Naive thymus-derived CD8-positive, alpha-beta T cell (primary cell): ENCODE measurements around the gene KLF7. TPM values are rescaled to one million over a fixed set of nuclear protein-coding genes. Genes with fewer than 3 reads are reported as not detected.

ENCODE experiments used
- ATAC-seq, 2 donors: fragments of 150-1000 bp; cut with Tn5 transposase in 1 of 2; sonication (Bioruptor Pico), chemical (Tn5 transposase) in 1 of 2; 1 replicate in 1 of 2; 2 replicates in 1 of 2; pipeline ENCODE4 v1.10.0; 2021; ENCODE audit warnings: mild to moderate bottlenecking in 2 of 2, moderate library complexity in 2 of 2
- POLR2A ChIA-PET: fragments of 350-600 bp; sonication (Branson Sonifier 250); formaldehyde crosslinking; loops from one replicate; lab custom pipeline; 2021; ENCODE audit warnings: antibody characterized with exemption; lab: Charles Lee
- DNase-seq, 10 donors: peaks; one replicate each; pipeline versions ENCODE4 v3.0.0 to v3.0.0-alpha.2; 2020 to 2022
- H3K27ac Mint-ChIP-seq, 10 donors: one replicate each; pipeline ENCODE4 v1.8.0; 2020 to 2022; ENCODE audit warnings: mild to moderate bottlenecking in 10 of 10, mixed read lengths in 10 of 10, moderate library complexity in 4 of 10, inconsistent platforms in 1 of 10
- H3K27me3 Mint-ChIP-seq, 5 donors: one replicate each; pipeline ENCODE4 v1.8.0; 2021 to 2022; ENCODE audit warnings: mixed read lengths in 5 of 5
- H3K36me3 Mint-ChIP-seq, 3 donors: one replicate each; pipeline ENCODE4 v1.8.0; 2020 to 2022; ENCODE audit warnings: mixed read lengths in 3 of 3, mild to moderate bottlenecking in 2 of 3, inconsistent platforms in 1 of 3
- H3K4me1 Mint-ChIP-seq, 4 donors: one replicate each; pipeline ENCODE4 v1.8.0; 2021 to 2022; ENCODE audit warnings: mixed read lengths in 4 of 4
- H3K4me3 Mint-ChIP-seq, 10 donors: one replicate each; pipeline ENCODE4 v1.8.0; 2020 to 2022; ENCODE audit warnings: mild to moderate bottlenecking in 10 of 10, mixed read lengths in 10 of 10, moderate library complexity in 6 of 10, inconsistent platforms in 1 of 10
- H3K9me3 Mint-ChIP-seq, 9 donors: one replicate each; pipeline ENCODE4 v1.8.0; 2020 to 2022; ENCODE audit warnings: mixed read lengths in 9 of 9, mild to moderate bottlenecking in 3 of 9, inconsistent platforms in 1 of 9, moderate library complexity in 1 of 9
- polyA plus RNA-seq, 3 donors: library from polyadenylated mRNA; unstranded; fragments of 300-500 nt; fragmentation: Illumina TruSeq; gene quantifications; one replicate each; pipeline ENCODE4 v1.2.3, GENCODE V29; 2021
- total RNA-seq, 8 experiments: library from RNA in 2 of 8; stranded (reverse) in 2 of 8; gene quantifications; one replicate each; pipeline ENCODE4 v1.2.3 and lab custom pipeline; 2021 to 2026

KLF7 gene
- total and polyA plus RNA-seq, 5 experiments from 2014 or later = 15.2 to 89.2 (median 29.6) TPM

- peaks cover 26 to 58% (median 51%) of the 10 kb centered on the region in 4 donors for H3K4me1 Mint-ChIP-seq
- H3K27me3 Mint-ChIP-seq = no peaks in the 10 kb centered on the region
- H3K36me3 Mint-ChIP-seq = peaks cover 4 to 52% (median 13%) of the 10 kb centered on the region in 3 donors
- H3K27ac Mint-ChIP-seq = peak overlapping the region in 9 of 10 donors; percentile 24 to 89 (median 53)
- ATAC-seq (peak; percentile 35 to 64), DNase-seq (peak in 2 of 10 donors; percentile 19 to 21)
- POLR2A ChIA-PET = interaction anchor here (1.2 to 2.3 kb wide), 3 partner anchors 14 to 77 kb away, joined by 3 to 12 read pairs (median 3); partner anchors contain the start of gene KLF7
- H3K4me3 Mint-ChIP-seq = peak overlapping the region in 5 of 10 donors; percentile 20 to 70 (median 57)
- H3K9me3 Mint-ChIP-seq = no peaks in the 10 kb centered on the region
These were observed 77.5 kb downstream of the KLF7 start for GRCh38 chr2:207088276-207088675.

- H3K4me1 Mint-ChIP-seq = peaks cover 25 to 48% (median 43%) of the 10 kb centered on the region in 4 donors
- DNase-seq (no peak), ATAC-seq (no peak)
- no peaks in the 10 kb centered on the region for H3K27me3 Mint-ChIP-seq
- H3K9me3 Mint-ChIP-seq = no peaks in the 10 kb centered on the region
- H3K4me3 Mint-ChIP-seq = peak overlapping the region in 1 of 10 donors; percentile 51
- POLR2A ChIA-PET = interaction anchor here (0.7 to 2.3 kb wide), 2 partner anchors 68 to 78 kb away, joined by 3 to 12 read pairs; partner anchors contain the start of gene KLF7
- peaks cover 4 to 62% (median 20%) of the 10 kb centered on the region in 3 donors for H3K36me3 Mint-ChIP-seq
- H3K27ac Mint-ChIP-seq = peak overlapping the region in 5 of 10 donors; percentile 29 to 66 (median 50)
These were observed 78.5 kb downstream of the KLF7 start for GRCh38 chr2:207087046-207087902.

- Mint-ChIP-seq H3K4me3 (no peak overlapping the region), H3K27ac (peak overlapping the region in 2 of 10 donors; percentile 40 to 58), H3K4me1 (peaks cover 22 to 38% (median 34%) of the 10 kb centered on the region in 4 donors), H3K27me3 (no peaks in the 10 kb centered on the region), H3K9me3 (no peaks in the 10 kb centered on the region), H3K36me3 (peaks cover 12 to 72% (median 29%) of the 10 kb centered on the region in 3 donors)
- DNase-seq (no peak), ATAC-seq (no peak)
- POLR2A ChIA-PET = no interaction called here
These were observed 79.6 kb downstream of the KLF7 start for GRCh38 chr2:207086136-207086535.

GRCh38 chr2:207085110-207085509, 80.6 kb downstream of the KLF7 start:
- Mint-ChIP-seq H3K27me3 (no peaks in the 10 kb centered on the region), H3K36me3 (peaks cover 22 to 74% (median 39%) of the 10 kb centered on the region in 3 donors), H3K27ac (peak overlapping the region in 1 of 10 donors; percentile 21), H3K4me1 (peaks cover 14 to 28% (median 24%) of the 10 kb centered on the region in 4 donors), H3K9me3 (no peaks in the 10 kb centered on the region), H3K4me3 (no peak overlapping the region)
- no peak for DNase-seq
- no peak for ATAC-seq
- POLR2A ChIA-PET = interaction anchor here (0.7 kb wide), 2 partner anchors 259 to 628 kb away, joined by 3 to 5 read pairs; no protein-coding TSS in a partner anchor

- Mint-ChIP-seq H3K27me3 (no peaks in the 10 kb centered on the region), H3K9me3 (no peaks in the 10 kb centered on the region), H3K4me3 (no peak overlapping the region), H3K27ac (peak overlapping the region in 2 of 10 donors; percentile 11 to 54), H3K36me3 (peaks cover 26 to 85% (median 49%) of the 10 kb centered on the region in 3 donors), H3K4me1 (peaks cover 6 to 15% (median 10%) of the 10 kb centered on the region in 4 donors)
- no peak for ATAC-seq
- POLR2A ChIA-PET = no interaction called here
- no peak for DNase-seq
These were observed 82.2 kb downstream of the KLF7 start for GRCh38 chr2:207083361-207084110.

- DNase-seq = no peak
- peak overlapping the region in 6 of 10 donors; percentile 11 to 73 (median 56) for H3K27ac Mint-ChIP-seq
- no peak for ATAC-seq
- no peaks in the 10 kb centered on the region for H3K27me3 Mint-ChIP-seq
- H3K9me3 Mint-ChIP-seq = no peaks in the 10 kb centered on the region
- POLR2A ChIA-PET = interaction anchor here (1.5 kb wide), 1 partner anchor 83 kb away, joined by 4 read pairs; the partner anchor contains the start of gene KLF7
- peaks cover 26 to 82% (median 49%) of the 10 kb centered on the region in 3 donors for H3K36me3 Mint-ChIP-seq
- peaks cover 0 to 9% (median 4%) of the 10 kb centered on the region in 4 donors for H3K4me1 Mint-ChIP-seq
- H3K4me3 Mint-ChIP-seq = no peak overlapping the region
These were observed 83.1 kb downstream of the KLF7 start for GRCh38 chr2:207082619-207083018.

GRCh38 chr2:207078186-207078798, 87.5 kb downstream of the KLF7 start:
- POLR2A ChIA-PET = no interaction called here
- Mint-ChIP-seq H3K4me1 (peaks cover 21 to 29% (median 27%) of the 10 kb centered on the region in 4 donors), H3K9me3 (no peaks in the 10 kb centered on the region), H3K4me3 (no peak overlapping the region), H3K27me3 (no peaks in the 10 kb centered on the region), H3K36me3 (peaks cover 22 to 56% (median 49%) of the 10 kb centered on the region in 3 donors), H3K27ac (no peak overlapping the region)
- no peak for ATAC-seq
- no peak for DNase-seq

- no peak for ATAC-seq
- POLR2A ChIA-PET = interaction anchor here (1.4 kb wide), 1 partner anchor 89 kb away, joined by 4 read pairs; the partner anchor contains the start of gene KLF7
- H3K9me3 Mint-ChIP-seq = no peaks in the 10 kb centered on the region
- no peak overlapping the region for H3K4me3 Mint-ChIP-seq
- H3K36me3 Mint-ChIP-seq = peaks cover 22 to 46% (median 42%) of the 10 kb centered on the region in 3 donors
- no peak for DNase-seq
- peaks cover 27 to 35% (median 30%) of the 10 kb centered on the region in 4 donors for H3K4me1 Mint-ChIP-seq
- peak overlapping the region in 1 of 10 donors; percentile 85 for H3K27ac Mint-ChIP-seq
- no peaks in the 10 kb centered on the region for H3K27me3 Mint-ChIP-seq
These were observed 88.5 kb downstream of the KLF7 start for GRCh38 chr2:207077266-207077665.

GRCh38 chr2:207075456-207075855, 90.3 kb downstream of the KLF7 start:
- H3K4me3 Mint-ChIP-seq = no peak overlapping the region
- peak overlapping the region in 1 of 10 donors; percentile 47 for H3K27ac Mint-ChIP-seq
- no peaks in the 10 kb centered on the region for H3K9me3 Mint-ChIP-seq
- peaks cover 8 to 29% (median 26%) of the 10 kb centered on the region in 3 donors for H3K36me3 Mint-ChIP-seq
- H3K4me1 Mint-ChIP-seq = peaks cover 27 to 37% (median 32%) of the 10 kb centered on the region in 4 donors
- POLR2A ChIA-PET = interaction anchor here (3.4 kb wide), 1 partner anchor 90 kb away, joined by 24 read pairs; the partner anchor contains the start of gene KLF7
- ATAC-seq (no peak), DNase-seq (no peak)
- peaks cover 0 to 3% (median 0%) of the 10 kb centered on the region in 5 donors for H3K27me3 Mint-ChIP-seq

- Mint-ChIP-seq H3K27me3 (peaks cover 0 to 3% (median 2%) of the 10 kb centered on the region in 5 donors), H3K27ac (peak overlapping the region in 9 of 10 donors; percentile 5 to 91 (median 73)), H3K36me3 (peaks cover 0 to 15% (median 13%) of the 10 kb centered on the region in 3 donors), H3K9me3 (no peaks in the 10 kb centered on the region), H3K4me3 (peak overlapping the region; percentile 21 to 74 (median 56)), H3K4me1 (peaks cover 27 to 37% (median 33%) of the 10 kb centered on the region in 4 donors)
- POLR2A ChIA-PET = interaction anchor here (1.0 to 3.4 kb wide), 4 partner anchors 15 to 91 kb away, joined by 3 to 24 read pairs (median 5); partner anchors contain the start of gene KLF7
- peak; percentile 64 to 70 for ATAC-seq
- DNase-seq = peak in 2 of 10 donors; percentile 11 to 29
These were observed 91.7 kb downstream of the KLF7 start for GRCh38 chr2:207073801-207074678.
